Activated CD4-positive, alpha-beta memory T cell treated with anti-CD3 and anti-CD28 coated beads, Interleukin-2, amount 10 ng/mL, durations not matched to agents 7 days and 5 days (primary cell): ENCODE data around the gene TMEM95. TPM values are rescaled to one million over a fixed set of nuclear protein-coding genes. Genes with fewer than 3 reads are reported as not detected.

Experiments used
- CTCF ChIA-PET: fragments of 350-600 bp; sonication (Branson Sonifier 250); formaldehyde crosslinking; loops from one replicate; lab custom pipeline; 2021; ENCODE audit warnings: antibody characterized with exemption, inconsistent platforms; lab: Charles Lee
- POLR2A ChIA-PET: fragments of 350-600 bp; sonication (Branson Sonifier 250); formaldehyde crosslinking; loops from one replicate; lab custom pipeline; 2021; ENCODE audit warnings: antibody characterized with exemption; lab: Charles Lee
- DNase-seq: peaks from one replicate; pipeline ENCODE4 v3.0.0-alpha.2; 2020
- H3K27ac Mint-ChIP-seq: one replicate; pipeline ENCODE4 v1.8.0; 2021; ENCODE audit warnings: mild to moderate bottlenecking, mixed read lengths
- H3K27me3 Mint-ChIP-seq: one replicate; pipeline ENCODE4 v1.8.0; 2021; ENCODE audit warnings: mixed read lengths
- H3K36me3 Mint-ChIP-seq: one replicate; pipeline ENCODE4 v1.8.0; 2021; ENCODE audit warnings: low read depth, mixed read lengths
- H3K4me1 Mint-ChIP-seq: one replicate; pipeline ENCODE4 v1.8.0; 2021; ENCODE audit warnings: mixed read lengths
- H3K4me3 Mint-ChIP-seq: one replicate; pipeline ENCODE4 v1.8.0; 2021; ENCODE audit warnings: mild to moderate bottlenecking, mixed read lengths
- H3K9me3 Mint-ChIP-seq: one replicate; pipeline ENCODE4 v1.8.0; 2021; ENCODE audit warnings: mixed read lengths
- total RNA-seq, 2 experiments: library from RNA; stranded (reverse); gene quantifications; one replicate each; pipeline ENCODE4 v1.2.3, GENCODE V29; 2021

The TMEM95 gene
- total RNA-seq, 2 experiments from 2014 or later = not detected

GRCh38 chr17:7314719-7315569, 40.0 kb upstream of the TMEM95 start, which contains the start of gene GPS2:
Gene GPS2, minus strand, starts transcription at chr17:7315360. Its CDS starts 308 bp downstream, at chr17:7315052.
- Mint-ChIP-seq H3K4me3 (peak within 1 kb of the TSS; percentile 93), H3K4me1 (peaks cover 58% of the 10 kb centered on the region), H3K9me3 (no peaks in the 10 kb centered on the region), H3K27me3 (no peaks in the 10 kb centered on the region), H3K36me3 (peaks cover 56% of the 10 kb centered on the region), H3K27ac (peak within 1 kb of the TSS; percentile 91)
- ChIA-PET POLR2A (interaction anchor here (0.6 to 11.2 kb wide), 16 partner anchors 9 to 372 kb away, joined by 3 to 109 read pairs (median 4); partner anchors contain the start of genes ACAP1, CTDNEP1, ELP5 and KCTD11), CTCF (interaction anchor here (0.7 to 6.0 kb wide), 6 partner anchors 10 to 40 kb away, joined by 3 to 39 read pairs (median 4); partner anchors contain the start of genes ACAP1, NEURL4 and TMEM95)
- DNase-seq = peak; percentile 95

GRCh38 chr17:7315570-7316235, 39.3 kb upstream of the TMEM95 start:
- Mint-ChIP-seq H3K27me3 (no peaks in the 10 kb centered on the region), H3K27ac (peak overlapping the region; percentile 91), H3K36me3 (peaks cover 49% of the 10 kb centered on the region), H3K4me1 (peaks cover 50% of the 10 kb centered on the region), H3K9me3 (no peaks in the 10 kb centered on the region), H3K4me3 (peak overlapping the region; percentile 93)
- ChIA-PET POLR2A (interaction anchor here (0.7 to 11.2 kb wide), 10 partner anchors 8 to 268 kb away, joined by 3 to 109 read pairs (median 4); partner anchors contain the start of genes ACAP1, CTDNEP1, ELP5 and KCTD11), CTCF (interaction anchor here (1.2 to 6.0 kb wide), 5 partner anchors 9 to 36 kb away, joined by 3 to 39 read pairs (median 4); partner anchors contain the start of genes ACAP1 and NEURL4)
- DNase-seq = no peak

- Mint-ChIP-seq H3K4me1 (peaks cover 37% of the 10 kb centered on the region), H3K9me3 (no peaks in the 10 kb centered on the region), H3K36me3 (peaks cover 51% of the 10 kb centered on the region), H3K4me3 (peak overlapping the region; percentile 35), H3K27me3 (no peaks in the 10 kb centered on the region), H3K27ac (no peak overlapping the region)
- CTCF ChIA-PET = interaction anchor here (6.0 kb wide), 1 partner anchor 11 kb away, joined by 39 read pairs; the partner anchor contains the start of gene NEURL4
- no peak for DNase-seq
- POLR2A ChIA-PET = interaction anchor here (1.5 to 11.2 kb wide), 4 partner anchors 9 to 370 kb away, joined by 4 to 109 read pairs (median 8); partner anchors contain the start of genes ACAP1, NEURL4 and TP53
Observed at GRCh38 chr17:7317161-7317803, 37.7 kb upstream of the TMEM95 start.

- H3K4me3 Mint-ChIP-seq = no peak overlapping the region
- POLR2A ChIA-PET = interaction anchor here (1.5 to 11.2 kb wide), 4 partner anchors 10 to 369 kb away, joined by 4 to 109 read pairs (median 8); partner anchors contain the start of genes ACAP1, NEURL4 and TP53
- peaks cover 26% of the 10 kb centered on the region for H3K4me1 Mint-ChIP-seq
- H3K9me3 Mint-ChIP-seq = no peaks in the 10 kb centered on the region
- no peak for DNase-seq
- CTCF ChIA-PET = interaction anchor here (6.0 kb wide), 1 partner anchor 10 kb away, joined by 39 read pairs; the partner anchor contains the start of gene NEURL4
- H3K36me3 Mint-ChIP-seq = peaks cover 41% of the 10 kb centered on the region
- H3K27ac Mint-ChIP-seq = no peak overlapping the region
- H3K27me3 Mint-ChIP-seq = no peaks in the 10 kb centered on the region
Observed at GRCh38 chr17:7318121-7318860, 36.7 kb upstream of the TMEM95 start.

GRCh38 chr17:7321466-7321865, 33.5 kb upstream of the TMEM95 start:
- Mint-ChIP-seq H3K4me1 (peaks cover 8% of the 10 kb centered on the region), H3K27ac (no peak overlapping the region), H3K4me3 (no peak overlapping the region), H3K36me3 (peaks cover 28% of the 10 kb centered on the region), H3K27me3 (no peaks in the 10 kb centered on the region), H3K9me3 (no peaks in the 10 kb centered on the region)
- DNase-seq = no peak
- ChIA-PET POLR2A (interaction anchor here (3.3 to 4.0 kb wide), 2 partner anchors 14 to 28 kb away, joined by 16 to 18 read pairs; partner anchors contain the start of gene ACAP1), CTCF (interaction anchor here (0.6 to 1.4 kb wide), 3 partner anchors 8 to 115 kb away, joined by 3 to 4 read pairs (median 3); no protein-coding TSS in a partner anchor)

GRCh38 chr17:7322520-7323194, 32.3 kb upstream of the TMEM95 start:
- ChIA-PET POLR2A (interaction anchor here (1.5 to 4.0 kb wide), 3 partner anchors 7 to 27 kb away, joined by 5 to 18 read pairs (median 16); partner anchors contain the start of genes ACAP1 and GPS2), CTCF (interaction anchor here (0.8 to 1.4 kb wide), 3 partner anchors 9 to 22 kb away, joined by 3 to 5 read pairs (median 3); partner anchors contain the start of gene ACAP1)
- Mint-ChIP-seq H3K27me3 (no peaks in the 10 kb centered on the region), H3K27ac (no peak overlapping the region), H3K4me1 (peaks cover 10% of the 10 kb centered on the region), H3K9me3 (no peaks in the 10 kb centered on the region), H3K36me3 (peaks cover 26% of the 10 kb centered on the region), H3K4me3 (no peak overlapping the region)
- no peak for DNase-seq

- ChIA-PET POLR2A (interaction anchor here (0.9 to 4.7 kb wide), 6 partner anchors 8 to 362 kb away, joined by 3 to 32 read pairs (median 4); partner anchors contain the start of genes ACAP1 and GPS2), CTCF (interaction anchor here (1.3 to 5.0 kb wide), 5 partner anchors 8 to 31 kb away, joined by 4 to 48 read pairs (median 6); partner anchors contain the start of genes ACAP1, GPS2 and TMEM95)
- Mint-ChIP-seq H3K36me3 (peaks cover 20% of the 10 kb centered on the region), H3K9me3 (no peaks in the 10 kb centered on the region), H3K4me3 (no peak overlapping the region), H3K27ac (no peak overlapping the region), H3K4me1 (peaks cover 22% of the 10 kb centered on the region), H3K27me3 (no peaks in the 10 kb centered on the region)
- DNase-seq = peak; percentile 71
Observed at GRCh38 chr17:7323731-7324437, 31.1 kb upstream of the TMEM95 start.

GRCh38 chr17:7324438-7324779, 30.5 kb upstream of the TMEM95 start:
- peaks cover 19% of the 10 kb centered on the region for H3K36me3 Mint-ChIP-seq
- ChIA-PET POLR2A (interaction anchor here (0.9 to 4.7 kb wide), 7 partner anchors 9 to 362 kb away, joined by 3 to 32 read pairs (median 5); partner anchors contain the start of genes ACAP1 and GPS2), CTCF (interaction anchor here (0.7 to 5.0 kb wide), 6 partner anchors 9 to 236 kb away, joined by 4 to 48 read pairs (median 6); partner anchors contain the start of genes ACAP1, GPS2 and TMEM95)
- DNase-seq = no peak
- no peak overlapping the region for H3K4me3 Mint-ChIP-seq
- H3K4me1 Mint-ChIP-seq = peaks cover 25% of the 10 kb centered on the region
- no peaks in the 10 kb centered on the region for H3K9me3 Mint-ChIP-seq
- H3K27ac Mint-ChIP-seq = no peak overlapping the region
- H3K27me3 Mint-ChIP-seq = no peaks in the 10 kb centered on the region

- no peak for DNase-seq
- Mint-ChIP-seq H3K9me3 (no peaks in the 10 kb centered on the region), H3K4me1 (peaks cover 31% of the 10 kb centered on the region), H3K4me3 (no peak overlapping the region), H3K27me3 (no peaks in the 10 kb centered on the region), H3K36me3 (peaks cover 19% of the 10 kb centered on the region), H3K27ac (no peak overlapping the region)
- ChIA-PET POLR2A (interaction anchor here (0.9 to 4.7 kb wide), 6 partner anchors 10 to 361 kb away, joined by 3 to 32 read pairs (median 9); partner anchors contain the start of genes ACAP1 and GPS2), CTCF (interaction anchor here (0.7 to 5.0 kb wide), 6 partner anchors 10 to 236 kb away, joined by 4 to 48 read pairs (median 6); partner anchors contain the start of genes ACAP1, GPS2 and TMEM95)
Observed at GRCh38 chr17:7325031-7325528, 29.9 kb upstream of the TMEM95 start.

- peaks cover 36% of the 10 kb centered on the region for H3K4me1 Mint-ChIP-seq
- no peak overlapping the region for H3K4me3 Mint-ChIP-seq
- ChIA-PET POLR2A (interaction anchor here (0.7 to 4.7 kb wide), 5 partner anchors 10 to 18 kb away, joined by 3 to 32 read pairs (median 4); partner anchors contain the start of genes ACAP1 and GPS2), CTCF (interaction anchor here (5.0 to 5.9 kb wide), 2 partner anchors 11 kb away, joined by 39 to 48 read pairs; partner anchors contain the start of genes ACAP1 and GPS2)
- peak overlapping the region; percentile 9 for H3K27ac Mint-ChIP-seq
- no peaks in the 10 kb centered on the region for H3K27me3 Mint-ChIP-seq
- peaks cover 15% of the 10 kb centered on the region for H3K36me3 Mint-ChIP-seq
- no peaks in the 10 kb centered on the region for H3K9me3 Mint-ChIP-seq
- DNase-seq = no peak
Observed at GRCh38 chr17:7326186-7326585, 28.8 kb upstream of the TMEM95 start.
